ENCODE data around the gene ULK1. TPM values are rescaled to one million over a fixed set of nuclear protein-coding genes. Genes with fewer than 3 reads are reported as not detected.

ULK1 gene
- total RNA-seq, 1 donor from 2014 or later, result 3.2 TPM

GRCh38 chr12:131862994-131863710 lies 31.3 kb upstream of the ULK1 start:
- no peaks in the 10 kb centered on the region for H3K36me3 ChIP-seq (ENCODE audit: control insufficient read depth, insufficient read depth, low read length)
- no peak overlapping the region for H3K4me3 ChIP-seq (ENCODE audit: low read depth, low read length)
- TF ChIP-seq CTCF (IDR thresholded peaks at IDR 0.05; ENCODE audit: insufficient read depth, low read length, severe bottlenecking), result no peak
- H3K27me3 ChIP-seq (ENCODE audit: control insufficient read depth, insufficient read depth, low read length), result no peaks in the 10 kb centered on the region
- no peak for DNase-seq (ENCODE audit: low read depth)
- no peak for FAIRE-seq

- Histone ChIP-seq H3K36me3 (ENCODE audit: control insufficient read depth, insufficient read depth, low read length) (no peaks in the 10 kb centered on the region), H3K4me3 (ENCODE audit: low read depth, low read length) (no peak overlapping the region), H3K27me3 (ENCODE audit: control insufficient read depth, insufficient read depth, low read length) (no peaks in the 10 kb centered on the region)
- DNase-seq (ENCODE audit: low read depth) (no peak), FAIRE-seq (no peak)
- TF ChIP-seq CTCF (IDR thresholded peaks at IDR 0.05; ENCODE audit: insufficient read depth, low read length, severe bottlenecking), result no peak
Observed at GRCh38 chr12:131863711-131864396, 30.6 kb upstream of the ULK1 start.

GRCh38 chr12:131864469-131864868 lies 30.0 kb upstream of the ULK1 start:
- no peak overlapping the region for H3K4me3 ChIP-seq (ENCODE audit: low read depth, low read length)
- no peaks in the 10 kb centered on the region for H3K27me3 ChIP-seq (ENCODE audit: control insufficient read depth, insufficient read depth, low read length)
- DNase-seq (ENCODE audit: low read depth) (no peak), FAIRE-seq (no peak)
- no peak for TF ChIP-seq CTCF (IDR thresholded peaks at IDR 0.05; ENCODE audit: insufficient read depth, low read length, severe bottlenecking)
- no peaks in the 10 kb centered on the region for H3K36me3 ChIP-seq (ENCODE audit: control insufficient read depth, insufficient read depth, low read length)

- no peak for TF ChIP-seq CTCF (IDR thresholded peaks at IDR 0.05; ENCODE audit: insufficient read depth, low read length, severe bottlenecking)
- FAIRE-seq (peak; percentile 23), DNase-seq (ENCODE audit: low read depth) (peak; percentile 39)
- Histone ChIP-seq H3K4me3 (ENCODE audit: low read depth, low read length) (no peak overlapping the region), H3K27me3 (ENCODE audit: control insufficient read depth, insufficient read depth, low read length) (no peaks in the 10 kb centered on the region), H3K36me3 (ENCODE audit: control insufficient read depth, insufficient read depth, low read length) (no peaks in the 10 kb centered on the region)
Observed at GRCh38 chr12:131865180-131865875, 29.1 kb upstream of the ULK1 start.

GRCh38 chr12:131867471-131867870 lies 27.0 kb upstream of the ULK1 start:
- DNase-seq (ENCODE audit: low read depth) (no peak), FAIRE-seq (no peak)
- Histone ChIP-seq H3K4me3 (ENCODE audit: low read depth, low read length) (no peak overlapping the region), H3K27me3 (ENCODE audit: control insufficient read depth, insufficient read depth, low read length) (no peaks in the 10 kb centered on the region), H3K36me3 (ENCODE audit: control insufficient read depth, insufficient read depth, low read length) (no peaks in the 10 kb centered on the region)
- no peak for TF ChIP-seq CTCF (IDR thresholded peaks at IDR 0.05; ENCODE audit: insufficient read depth, low read length, severe bottlenecking)
